MM.1S (cell line): ENCODE data around the gene LMBR1.

ENCODE experiments used
- EZH2 ChIP-seq: fragments of 300-600 bp; sonication (generic); optimal IDR thresholded peaks from 2 replicates; pipeline ENCODE3; 2017; ENCODE audit warnings: low read depth, mild to moderate bottlenecking, antibody characterized with exemption, low read length, mixed read lengths
- EZH2phosphoT487 ChIP-seq: fragments of 300-600 bp; sonication (generic); IDR thresholded peaks from 2 replicates; pipeline ENCODE4 v1.6.1; 2018; ENCODE audit warnings: antibody characterized with exemption, low read length
- TF ChIP-seq, protein P1 (sequence below): fragments of 300-600 bp; sonication (generic); IDR thresholded peaks from 2 replicates; pipeline ENCODE4 v1.5.1; 2016; ENCODE audit warnings: antibody characterized with exemption, low read length, mixed read lengths

DNA sequence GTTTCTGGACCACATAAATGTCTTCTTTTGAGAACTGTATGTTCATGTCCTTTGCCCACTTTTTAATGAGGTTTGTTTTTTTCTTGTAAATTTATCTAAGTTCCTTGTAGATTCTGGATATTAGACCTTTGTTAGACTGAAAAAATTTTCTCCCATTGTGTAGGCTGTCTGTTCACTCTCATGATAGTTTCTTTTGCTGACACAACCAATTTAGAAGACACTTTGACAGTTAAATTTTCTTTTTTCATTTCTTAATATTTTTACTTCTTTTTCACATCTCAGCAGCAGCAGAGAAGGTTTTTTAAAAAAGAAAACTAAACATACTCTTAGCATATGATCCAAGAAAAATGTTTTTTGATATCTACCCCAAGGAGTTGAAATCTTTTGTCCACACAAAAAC, 190.6 kb downstream of the LMBR1 start:
- TF ChIP-seq, protein P1, sequence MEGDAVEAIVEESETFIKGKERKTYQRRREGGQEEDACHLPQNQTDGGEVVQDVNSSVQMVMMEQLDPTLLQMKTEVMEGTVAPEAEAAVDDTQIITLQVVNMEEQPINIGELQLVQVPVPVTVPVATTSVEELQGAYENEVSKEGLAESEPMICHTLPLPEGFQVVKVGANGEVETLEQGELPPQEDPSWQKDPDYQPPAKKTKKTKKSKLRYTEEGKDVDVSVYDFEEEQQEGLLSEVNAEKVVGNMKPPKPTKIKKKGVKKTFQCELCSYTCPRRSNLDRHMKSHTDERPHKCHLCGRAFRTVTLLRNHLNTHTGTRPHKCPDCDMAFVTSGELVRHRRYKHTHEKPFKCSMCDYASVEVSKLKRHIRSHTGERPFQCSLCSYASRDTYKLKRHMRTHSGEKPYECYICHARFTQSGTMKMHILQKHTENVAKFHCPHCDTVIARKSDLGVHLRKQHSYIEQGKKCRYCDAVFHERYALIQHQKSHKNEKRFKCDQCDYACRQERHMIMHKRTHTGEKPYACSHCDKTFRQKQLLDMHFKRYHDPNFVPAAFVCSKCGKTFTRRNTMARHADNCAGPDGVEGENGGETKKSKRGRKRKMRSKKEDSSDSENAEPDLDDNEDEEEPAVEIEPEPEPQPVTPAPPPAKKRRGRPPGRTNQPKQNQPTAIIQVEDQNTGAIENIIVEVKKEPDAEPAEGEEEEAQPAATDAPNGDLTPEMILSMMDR = no peak
- TF ChIP-seq EZH2 = no peak
- TF ChIP-seq EZH2phosphoT487 = no peak
